Activated naive CD8-positive, alpha-beta T cell treated with anti-CD3 and anti-CD28 coated beads, Interleukin-2, amount 10 ng/mL, durations not matched to agents 7 days and 5 days (primary cell): ENCODE data around the gene CAGE1. TPM values are rescaled to one million over a fixed set of nuclear protein-coding genes. Genes with fewer than 3 reads are reported as not detected.
"Not testable (repeated sequence)": the region's sequence is repeated elsewhere in the genome, so short reads cannot be mapped to it uniquely, and the experiment has no call there.

Experiments used
- ATAC-seq: fragments of 150-1000 bp; cut with Tn5 transposase; one replicate; pipeline ENCODE4 v1.10.0; 2021; ENCODE audit warnings: low read depth, moderate library complexity
- POLR2A ChIA-PET: fragments of 350-600 bp; sonication (Branson Sonifier 250); formaldehyde crosslinking; loops from one replicate; lab custom pipeline; 2021; ENCODE audit warnings: antibody characterized with exemption; lab: Charles Lee
- DNase-seq: peaks from one replicate; pipeline ENCODE4 v3.0.0; 2021
- H3K27ac Mint-ChIP-seq: one replicate; pipeline ENCODE4 v1.8.0; 2022; ENCODE audit warnings: mild to moderate bottlenecking, mixed read lengths
- H3K27me3 Mint-ChIP-seq: one replicate; pipeline ENCODE4 v1.8.0; 2022; ENCODE audit warnings: mild to moderate bottlenecking, moderate library complexity, mixed read lengths
- H3K36me3 Mint-ChIP-seq: one replicate; pipeline ENCODE4 v1.8.0; 2021; ENCODE audit warnings: mild to moderate bottlenecking, mixed read lengths
- H3K4me1 Mint-ChIP-seq: one replicate; pipeline ENCODE4 v1.8.0; 2021; ENCODE audit warnings: mixed read lengths
- H3K4me3 Mint-ChIP-seq: one replicate; pipeline ENCODE4 v1.8.0; 2022; ENCODE audit warnings: mild to moderate bottlenecking, moderate library complexity, mixed read lengths
- H3K9me3 Mint-ChIP-seq: one replicate; pipeline ENCODE4 v1.8.0; 2021; ENCODE audit warnings: mixed read lengths
- total RNA-seq, 2 experiments: library from RNA; stranded (reverse); gene quantifications; one replicate each; pipeline ENCODE4 v1.2.3, GENCODE V29; 2021

CAGE1 gene
- total RNA-seq, 2 experiments from 2014 or later: 0.17 to 0.20 TPM

GRCh38 chr6:7341989-7342742 is 47.4 kb downstream of the CAGE1 start:
- ATAC-seq: no peak
- Mint-ChIP-seq H3K4me1 (peaks cover 1% of the 10 kb centered on the region), H3K27me3 (peaks cover 17% of the 10 kb centered on the region), H3K9me3 (peaks cover 2% of the 10 kb centered on the region), H3K27ac (no peak overlapping the region), H3K4me3 (no peak overlapping the region), H3K36me3 (no peaks in the 10 kb centered on the region)
- no peak for DNase-seq
- POLR2A ChIA-PET: no interaction called here

GRCh38 chr6:7341271-7341670 is 48.3 kb downstream of the CAGE1 start:
- H3K4me3 Mint-ChIP-seq: no peak overlapping the region
- H3K4me1 Mint-ChIP-seq: peaks cover 1% of the 10 kb centered on the region
- ATAC-seq (no peak), DNase-seq (no peak)
- H3K9me3 Mint-ChIP-seq: peaks cover 2% of the 10 kb centered on the region
- H3K36me3 Mint-ChIP-seq: no peaks in the 10 kb centered on the region
- no peak overlapping the region for H3K27ac Mint-ChIP-seq
- POLR2A ChIA-PET: interaction anchor here (1.3 kb wide), 1 partner anchor 48 kb away, joined by 3 read pairs; the partner anchor contains the start of genes CAGE1 and RIOK1
- peaks cover 21% of the 10 kb centered on the region for H3K27me3 Mint-ChIP-seq

- not testable (repeated sequence) for ATAC-seq
Observed at GRCh38 chr6:7339007-7339732, 50.4 kb downstream of the CAGE1 start.

GRCh38 chr6:7338031-7338430 is 51.5 kb downstream of the CAGE1 start:
- DNase-seq (no peak), ATAC-seq (no peak)
- no peaks in the 10 kb centered on the region for H3K9me3 Mint-ChIP-seq
- H3K4me3 Mint-ChIP-seq: no peak overlapping the region
- H3K4me1 Mint-ChIP-seq: peaks cover 1% of the 10 kb centered on the region
- no peak overlapping the region for H3K27ac Mint-ChIP-seq
- POLR2A ChIA-PET: no interaction called here
- H3K36me3 Mint-ChIP-seq: no peaks in the 10 kb centered on the region
- H3K27me3 Mint-ChIP-seq: peaks cover 21% of the 10 kb centered on the region

More at GRCh38 chr6:7339007-7339732, 50.4 kb downstream of the CAGE1 start:
- DNase-seq, H3K4me1 Mint-ChIP-seq, POLR2A ChIA-PET, H3K36me3 Mint-ChIP-seq, H3K4me3 Mint-ChIP-seq, H3K27ac Mint-ChIP-seq, H3K9me3 Mint-ChIP-seq: not testable (repeated sequence)
- peaks cover 21% of the 10 kb centered on the region for H3K27me3 Mint-ChIP-seq

GRCh38 chr6:7335519-7335918 is 54.0 kb downstream of the CAGE1 start:
- POLR2A ChIA-PET: no interaction called here
- Mint-ChIP-seq H3K27ac (no peak overlapping the region), H3K9me3 (no peaks in the 10 kb centered on the region), H3K27me3 (peaks cover 23% of the 10 kb centered on the region), H3K4me3 (no peak overlapping the region), H3K36me3 (no peaks in the 10 kb centered on the region), H3K4me1 (no peaks in the 10 kb centered on the region)
- DNase-seq: no peak
- ATAC-seq: no peak

GRCh38 chr6:7334685-7335084 is 54.9 kb downstream of the CAGE1 start:
- POLR2A ChIA-PET: no interaction called here
- Mint-ChIP-seq H3K27ac (no peak overlapping the region), H3K4me1 (no peaks in the 10 kb centered on the region), H3K27me3 (peaks cover 19% of the 10 kb centered on the region), H3K9me3 (no peaks in the 10 kb centered on the region), H3K4me3 (no peak overlapping the region), H3K36me3 (no peaks in the 10 kb centered on the region)
- ATAC-seq (no peak), DNase-seq (no peak)

- POLR2A ChIA-PET: no interaction called here
Observed at GRCh38 chr6:7332090-7332745, 57.3 kb downstream of the CAGE1 start.

GRCh38 chr6:7331452-7331851 is 58.1 kb downstream of the CAGE1 start:
- no peak overlapping the region for H3K4me3 Mint-ChIP-seq
- H3K36me3 Mint-ChIP-seq: no peaks in the 10 kb centered on the region
- H3K27me3 Mint-ChIP-seq: peaks cover 3% of the 10 kb centered on the region
- H3K9me3 Mint-ChIP-seq: no peaks in the 10 kb centered on the region
- POLR2A ChIA-PET: no interaction called here
- H3K27ac Mint-ChIP-seq: no peak overlapping the region
- H3K4me1 Mint-ChIP-seq: no peaks in the 10 kb centered on the region
- DNase-seq (no peak), ATAC-seq (no peak)

More at GRCh38 chr6:7332090-7332745, 57.3 kb downstream of the CAGE1 start:
- no peak overlapping the region for H3K4me3 Mint-ChIP-seq
- no peaks in the 10 kb centered on the region for H3K4me1 Mint-ChIP-seq
- DNase-seq: no peak
- no peak overlapping the region for H3K27ac Mint-ChIP-seq
- peaks cover 7% of the 10 kb centered on the region for H3K27me3 Mint-ChIP-seq
- H3K9me3 Mint-ChIP-seq: no peaks in the 10 kb centered on the region
- no peaks in the 10 kb centered on the region for H3K36me3 Mint-ChIP-seq
- no peak for ATAC-seq

- Mint-ChIP-seq H3K27me3 (peaks cover 11% of the 10 kb centered on the region), H3K4me1 (peaks cover 7% of the 10 kb centered on the region), H3K9me3 (peaks cover 2% of the 10 kb centered on the region)
Observed at GRCh38 chr6:7328243-7328642, 61.3 kb downstream of the CAGE1 start.

GRCh38 chr6:7325750-7326149 is 63.8 kb downstream of the CAGE1 start:
- Mint-ChIP-seq H3K9me3 (peaks cover 2% of the 10 kb centered on the region), H3K4me1 (peaks cover 7% of the 10 kb centered on the region), H3K27ac (no peak overlapping the region), H3K4me3 (no peak overlapping the region), H3K36me3 (no peaks in the 10 kb centered on the region), H3K27me3 (peaks cover 11% of the 10 kb centered on the region)
- no peak for DNase-seq
- POLR2A ChIA-PET: no interaction called here
- no peak for ATAC-seq

More at GRCh38 chr6:7328243-7328642, 61.3 kb downstream of the CAGE1 start:
- Mint-ChIP-seq H3K4me3 (no peak overlapping the region), H3K36me3 (no peaks in the 10 kb centered on the region), H3K27ac (no peak overlapping the region)
- POLR2A ChIA-PET: no interaction called here
- ATAC-seq: no peak
- DNase-seq: no peak

- H3K27me3 Mint-ChIP-seq: peaks cover 11% of the 10 kb centered on the region
- no peaks in the 10 kb centered on the region for H3K36me3 Mint-ChIP-seq
- no peak overlapping the region for H3K4me3 Mint-ChIP-seq
- peaks cover 7% of the 10 kb centered on the region for H3K4me1 Mint-ChIP-seq
- ATAC-seq (no peak), DNase-seq (no peak)
- no peak overlapping the region for H3K27ac Mint-ChIP-seq
- POLR2A ChIA-PET: interaction anchor here (0.6 kb wide), 1 partner anchor 9 kb away, joined by 4 read pairs; no protein-coding TSS in a partner anchor
- peaks cover 2% of the 10 kb centered on the region for H3K9me3 Mint-ChIP-seq
Observed at GRCh38 chr6:7324520-7324919, 65.0 kb downstream of the CAGE1 start.

- DNase-seq (no peak), ATAC-seq (no peak)
- Mint-ChIP-seq H3K4me3 (no peak overlapping the region), H3K4me1 (peaks cover 7% of the 10 kb centered on the region), H3K27me3 (peaks cover 12% of the 10 kb centered on the region), H3K9me3 (peaks cover 2% of the 10 kb centered on the region), H3K27ac (no peak overlapping the region), H3K36me3 (no peaks in the 10 kb centered on the region)
- POLR2A ChIA-PET: no interaction called here
Observed at GRCh38 chr6:7323074-7323473, 66.5 kb downstream of the CAGE1 start.

- H3K4me1 Mint-ChIP-seq, H3K27ac Mint-ChIP-seq, H3K36me3 Mint-ChIP-seq, POLR2A ChIA-PET, DNase-seq, H3K4me3 Mint-ChIP-seq, H3K9me3 Mint-ChIP-seq, ATAC-seq: not testable (repeated sequence)
- H3K27me3 Mint-ChIP-seq: peaks cover 14% of the 10 kb centered on the region
Observed at GRCh38 chr6:7321866-7322265, 67.7 kb downstream of the CAGE1 start.
